Measurements from ENCODE around the gene SLIT3.

DNA sequence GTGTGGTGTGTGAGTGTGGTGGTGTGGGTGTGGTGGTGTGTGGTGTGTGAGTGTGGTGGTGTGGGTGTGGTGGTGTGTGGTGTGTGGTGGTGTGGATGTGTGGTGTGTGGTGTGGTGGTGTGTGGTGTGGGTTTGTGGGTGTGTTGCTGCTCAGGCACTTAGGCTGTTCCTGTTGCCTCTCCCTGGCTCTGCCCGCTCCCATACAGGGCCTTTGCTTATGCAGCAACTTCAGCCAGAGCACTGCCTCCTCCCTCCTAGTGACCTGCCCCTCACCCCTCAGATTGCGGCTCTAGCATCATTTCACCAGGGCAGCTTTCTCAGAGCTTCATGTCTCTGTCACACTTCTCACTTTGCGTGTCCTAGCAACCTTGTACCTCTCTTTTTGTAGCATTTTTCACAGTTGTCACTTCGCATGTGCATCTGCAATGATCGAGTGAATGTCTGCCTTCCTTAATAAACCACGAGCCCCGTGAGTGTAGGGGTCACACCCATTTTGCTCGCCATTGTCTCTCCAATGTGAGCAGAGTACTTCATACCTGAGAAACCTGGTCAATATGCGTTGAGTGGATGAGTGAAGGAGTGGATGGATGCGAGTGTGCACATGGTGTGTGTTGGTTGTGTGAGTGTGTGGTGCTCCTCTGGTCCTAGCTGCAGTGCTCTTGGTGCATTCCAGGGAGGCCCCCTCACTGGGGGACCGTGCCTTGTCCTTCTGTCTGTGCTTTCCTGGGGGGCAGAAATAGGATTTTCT is 553.9 kb downstream of the SLIT3 start:
- TF ChIP-seq POLR2A (IDR thresholded peaks at IDR 0.05): no peak
- TF ChIP-seq, protein P1, sequence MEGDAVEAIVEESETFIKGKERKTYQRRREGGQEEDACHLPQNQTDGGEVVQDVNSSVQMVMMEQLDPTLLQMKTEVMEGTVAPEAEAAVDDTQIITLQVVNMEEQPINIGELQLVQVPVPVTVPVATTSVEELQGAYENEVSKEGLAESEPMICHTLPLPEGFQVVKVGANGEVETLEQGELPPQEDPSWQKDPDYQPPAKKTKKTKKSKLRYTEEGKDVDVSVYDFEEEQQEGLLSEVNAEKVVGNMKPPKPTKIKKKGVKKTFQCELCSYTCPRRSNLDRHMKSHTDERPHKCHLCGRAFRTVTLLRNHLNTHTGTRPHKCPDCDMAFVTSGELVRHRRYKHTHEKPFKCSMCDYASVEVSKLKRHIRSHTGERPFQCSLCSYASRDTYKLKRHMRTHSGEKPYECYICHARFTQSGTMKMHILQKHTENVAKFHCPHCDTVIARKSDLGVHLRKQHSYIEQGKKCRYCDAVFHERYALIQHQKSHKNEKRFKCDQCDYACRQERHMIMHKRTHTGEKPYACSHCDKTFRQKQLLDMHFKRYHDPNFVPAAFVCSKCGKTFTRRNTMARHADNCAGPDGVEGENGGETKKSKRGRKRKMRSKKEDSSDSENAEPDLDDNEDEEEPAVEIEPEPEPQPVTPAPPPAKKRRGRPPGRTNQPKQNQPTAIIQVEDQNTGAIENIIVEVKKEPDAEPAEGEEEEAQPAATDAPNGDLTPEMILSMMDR (IDR thresholded peaks at IDR 0.05 in 4 of 5, conservative IDR thresholded peaks at IDR 0.05 in 1 of 5): no peak

All from gastrocnemius medialis (tissue), 4 donors.